HEK293 (cell line): ENCODE results near the gene DAZAP1.

Experiments used
- IKZF3 ChIP-seq: fragments of 450-650 bp; IDR thresholded peaks from 2 replicates; pipeline ENCODE4 v1.5.0; 2018; ENCODE audit warnings: missing biosample characterization, mild to moderate bottlenecking, missing genetic modification characterization, moderate library complexity
- KLF1 ChIP-seq: fragments of 450-650 bp; formaldehyde crosslinking; IDR thresholded peaks from 2 replicates; pipeline ENCODE4 v1.5.1; 2016; ENCODE audit warnings: missing biosample characterization, missing genetic modification characterization
- KLF10 ChIP-seq: fragments of 450-650 bp; IDR thresholded peaks from 2 replicates; pipeline ENCODE4 v1.5.1; 2018; ENCODE audit warnings: missing biosample characterization, mild to moderate bottlenecking, missing genetic modification characterization
- MEIS1 ChIP-seq: sonication (generic); formaldehyde crosslinking; IDR thresholded peaks from 2 replicates; pipeline ENCODE4 v1.8.1; 2022; ENCODE audit warnings: missing genetic modification reagents, mild to moderate bottlenecking, borderline replicate concordance
- PRDM2 ChIP-seq: fragments of 450-650 bp; formaldehyde crosslinking; IDR thresholded peaks from 2 replicates; pipeline ENCODE4 v1.5.1; 2016; ENCODE audit warnings: missing biosample characterization, missing genetic modification characterization, borderline replicate concordance
- SCRT2 ChIP-seq: fragments of 450-650 bp; formaldehyde crosslinking; IDR thresholded peaks from 2 replicates; pipeline ENCODE4 v1.5.1; 2016; ENCODE audit warnings: missing biosample characterization, missing genetic modification characterization
- YY1 ChIP-seq: fragments of 450-650 bp; formaldehyde crosslinking; IDR thresholded peaks from 2 replicates; pipeline ENCODE4 v1.5.1; 2018; ENCODE audit warnings: missing biosample characterization, missing genetic modification characterization
- ZBTB21 ChIP-seq: fragments of 450-650 bp; formaldehyde crosslinking; IDR thresholded peaks from 2 replicates; pipeline ENCODE4 v1.5.1; 2017; ENCODE audit warnings: missing biosample characterization, missing genetic modification characterization
- ZBTB44 ChIP-seq: fragments of 450-650 bp; IDR thresholded peaks from 2 replicates; pipeline ENCODE4 v1.5.1; 2018; ENCODE audit warnings: missing biosample characterization, mild to moderate bottlenecking, missing genetic modification characterization
- ZBTB7A ChIP-seq: fragments of 450-650 bp; formaldehyde crosslinking; IDR thresholded peaks from 2 replicates; pipeline ENCODE4 v1.5.1; 2016; ENCODE audit warnings: low read depth, missing biosample characterization, missing genetic modification characterization
- ZFP37 ChIP-seq: fragments of 450-650 bp; formaldehyde crosslinking; IDR thresholded peaks from 2 replicates; pipeline ENCODE4 v1.5.1; 2016; ENCODE audit warnings: missing biosample characterization, missing genetic modification characterization
- ZNF121 ChIP-seq: fragments of 450-650 bp; formaldehyde crosslinking; IDR thresholded peaks from 2 replicates; pipeline ENCODE4 v1.5.1; 2016; ENCODE audit warnings: missing biosample characterization, missing genetic modification characterization
- ZNF155 ChIP-seq: fragments of 450-650 bp; formaldehyde crosslinking; IDR thresholded peaks from 2 replicates; pipeline ENCODE4 v1.5.1; 2016; ENCODE audit warnings: missing biosample characterization, missing genetic modification characterization
- ZNF184 ChIP-seq: fragments of 450-650 bp; IDR thresholded peaks from 2 replicates; pipeline ENCODE4 v1.5.1; 2018; ENCODE audit warnings: missing biosample characterization, mild to moderate bottlenecking, missing genetic modification characterization
- ZNF223 ChIP-seq: fragments of 450-650 bp; formaldehyde crosslinking; IDR thresholded peaks from 2 replicates; pipeline ENCODE4 v1.5.1; 2016; ENCODE audit warnings: missing biosample characterization, missing genetic modification characterization
- ZNF23 ChIP-seq: fragments of 450-650 bp; formaldehyde crosslinking; IDR thresholded peaks from 2 replicates; pipeline ENCODE4 v1.5.1; 2016; ENCODE audit warnings: missing biosample characterization, missing genetic modification characterization, borderline replicate concordance
- ZNF335 ChIP-seq: fragments of 450-650 bp; formaldehyde crosslinking; conservative IDR thresholded peaks from 2 replicates; pipeline ENCODE4 v1.5.1; 2016; ENCODE audit warnings: missing biosample characterization, missing genetic modification characterization
- ZNF394 ChIP-seq: fragments of 450-650 bp; formaldehyde crosslinking; IDR thresholded peaks from 2 replicates; pipeline ENCODE4 v1.5.1; 2016; ENCODE audit warnings: missing biosample characterization, missing genetic modification characterization, mild to moderate bottlenecking, moderate library complexity, borderline replicate concordance
- ZNF404 ChIP-seq: fragments of 450-650 bp; formaldehyde crosslinking; IDR thresholded peaks from 2 replicates; pipeline ENCODE4 v1.5.1; 2017; ENCODE audit warnings: missing biosample characterization, missing genetic modification characterization
- ZNF423 ChIP-seq: fragments of 450-650 bp; formaldehyde crosslinking; IDR thresholded peaks from 2 replicates; pipeline ENCODE4 v1.5.1; 2016; ENCODE audit warnings: missing biosample characterization, missing genetic modification characterization
- ZNF473 ChIP-seq: fragments of 450-650 bp; formaldehyde crosslinking; IDR thresholded peaks from 2 replicates; pipeline ENCODE4 v1.5.1; 2017; ENCODE audit warnings: missing biosample characterization, missing genetic modification characterization
- ZNF48 ChIP-seq: fragments of 450-650 bp; formaldehyde crosslinking; IDR thresholded peaks from 2 replicates; pipeline ENCODE4 v1.5.1; 2016; ENCODE audit warnings: missing biosample characterization, missing genetic modification characterization
- ZNF701 ChIP-seq: fragments of 450-650 bp; formaldehyde crosslinking; IDR thresholded peaks from 2 replicates; pipeline ENCODE4 v1.5.1; 2016; ENCODE audit warnings: missing biosample characterization, missing genetic modification characterization
- ZNF707 ChIP-seq: fragments of 450-650 bp; formaldehyde crosslinking; IDR thresholded peaks from 2 replicates; pipeline ENCODE4 v1.5.1; 2016; ENCODE audit warnings: missing biosample characterization, missing genetic modification characterization
- ZSCAN16 ChIP-seq: fragments of 450-650 bp; formaldehyde crosslinking; IDR thresholded peaks from 2 replicates; pipeline ENCODE4 v1.5.1; 2016; ENCODE audit warnings: missing biosample characterization, missing genetic modification characterization
- ZSCAN23 ChIP-seq: fragments of 450-650 bp; formaldehyde crosslinking; IDR thresholded peaks from 2 replicates; pipeline ENCODE4 v1.5.1; 2016; ENCODE audit warnings: missing biosample characterization, missing genetic modification characterization
- TF ChIP-seq, protein P1 (sequence below): fragments of 450-650 bp; formaldehyde crosslinking; IDR thresholded peaks from 2 replicates; pipeline ENCODE4 v1.5.1; 2016; ENCODE audit warnings: missing biosample characterization, missing genetic modification characterization
- TF ChIP-seq, protein P2 (sequence below): fragments of 450-650 bp; formaldehyde crosslinking; IDR thresholded peaks from 2 replicates; pipeline ENCODE4 v1.5.1; 2016; ENCODE audit warnings: missing biosample characterization, missing genetic modification characterization

Gene DAZAP1

DNA sequence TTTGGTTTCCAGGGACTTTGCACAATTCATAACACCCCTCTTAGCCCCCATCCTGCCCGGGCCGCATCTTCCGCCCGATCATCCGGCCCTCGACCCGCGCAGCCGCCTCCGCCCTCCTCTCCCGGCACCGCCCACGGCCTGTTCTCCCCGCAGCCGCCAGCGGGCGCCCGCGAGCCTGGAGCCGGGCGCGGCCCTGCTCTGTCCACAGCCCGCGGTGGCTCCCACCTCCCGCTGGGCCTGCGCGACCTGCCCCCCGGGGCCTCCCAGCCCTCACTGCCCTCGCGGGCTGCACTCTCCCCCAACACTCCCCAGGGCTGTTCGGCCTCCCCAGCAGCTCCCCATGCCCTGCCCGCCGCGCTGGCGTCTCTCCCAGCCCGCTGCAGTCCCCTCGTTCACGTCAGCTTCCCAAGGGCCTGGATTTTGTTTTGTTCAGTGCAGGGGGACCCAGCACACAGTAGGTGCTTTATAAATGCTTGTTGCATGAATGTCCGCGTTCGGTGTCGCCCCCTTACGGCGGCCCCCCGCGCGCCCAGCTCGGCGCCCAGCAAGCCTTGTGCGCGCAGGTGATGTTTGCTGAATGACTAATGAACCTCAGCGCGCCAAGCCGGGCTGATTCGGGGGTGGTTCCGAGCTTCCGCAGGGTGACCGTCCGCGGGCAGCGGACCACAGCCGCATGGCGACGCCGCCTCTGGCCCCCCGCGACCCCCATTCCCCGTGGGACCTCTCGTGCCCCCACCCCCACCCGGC, 38.0 kb downstream of the DAZAP1 start (continued):
- TF ChIP-seq PRDM2 (tag by site-specific recombination) = no peak
- TF ChIP-seq ZNF473 (tag by site-specific recombination) = no peak
- TF ChIP-seq, protein P1, sequence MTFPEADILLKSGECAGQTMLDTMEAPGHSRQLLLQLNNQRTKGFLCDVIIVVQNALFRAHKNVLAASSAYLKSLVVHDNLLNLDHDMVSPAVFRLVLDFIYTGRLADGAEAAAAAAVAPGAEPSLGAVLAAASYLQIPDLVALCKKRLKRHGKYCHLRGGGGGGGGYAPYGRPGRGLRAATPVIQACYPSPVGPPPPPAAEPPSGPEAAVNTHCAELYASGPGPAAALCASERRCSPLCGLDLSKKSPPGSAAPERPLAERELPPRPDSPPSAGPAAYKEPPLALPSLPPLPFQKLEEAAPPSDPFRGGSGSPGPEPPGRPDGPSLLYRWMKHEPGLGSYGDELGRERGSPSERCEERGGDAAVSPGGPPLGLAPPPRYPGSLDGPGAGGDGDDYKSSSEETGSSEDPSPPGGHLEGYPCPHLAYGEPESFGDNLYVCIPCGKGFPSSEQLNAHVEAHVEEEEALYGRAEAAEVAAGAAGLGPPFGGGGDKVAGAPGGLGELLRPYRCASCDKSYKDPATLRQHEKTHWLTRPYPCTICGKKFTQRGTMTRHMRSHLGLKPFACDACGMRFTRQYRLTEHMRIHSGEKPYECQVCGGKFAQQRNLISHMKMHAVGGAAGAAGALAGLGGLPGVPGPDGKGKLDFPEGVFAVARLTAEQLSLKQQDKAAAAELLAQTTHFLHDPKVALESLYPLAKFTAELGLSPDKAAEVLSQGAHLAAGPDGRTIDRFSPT (tag by site-specific recombination) = peak; percentile 95
- no peak for TF ChIP-seq ZNF707
- TF ChIP-seq MEIS1 = no peak
- TF ChIP-seq SCRT2 = peak; percentile 96
- TF ChIP-seq ZNF155 (tag by site-specific recombination) = no peak
- no peak for TF ChIP-seq ZNF335 (tag by site-specific recombination)
- 0 out of 2 replicates have a peak, but pooled peaks have one; percentile 8 for TF ChIP-seq ZNF223 (tag by site-specific recombination)
- peak; percentile 20; the same call in 1 of the 2 replicates for TF ChIP-seq ZFP37 (tag by site-specific recombination)
- TF ChIP-seq ZNF184 (tag by site-specific recombination) = peak; percentile 36; the same call in 1 of the 2 replicates
- no peak for TF ChIP-seq ZNF48 (tag by site-specific recombination)
- TF ChIP-seq YY1 (tag by site-specific recombination) = no peak
- TF ChIP-seq ZBTB44 (tag by site-specific recombination) = no peak; the same call in 1 of the 2 replicates
- TF ChIP-seq ZSCAN23 (tag by site-specific recombination) = peak; percentile 95
- peak; percentile 88 for TF ChIP-seq IKZF3 (tag by site-specific recombination)
- TF ChIP-seq ZNF404 (tag by site-specific recombination) = no peak
- TF ChIP-seq ZBTB7A (tag by site-specific recombination) = peak; percentile 92
- TF ChIP-seq ZNF423 = peak; percentile 85
- no peak for TF ChIP-seq ZNF701 (tag by site-specific recombination)
- TF ChIP-seq KLF1 = peak; percentile 75
- peak; percentile 87 for TF ChIP-seq KLF10 (tag by site-specific recombination)
- no peak for TF ChIP-seq ZNF23 (tag by site-specific recombination)
- TF ChIP-seq, protein P2, sequence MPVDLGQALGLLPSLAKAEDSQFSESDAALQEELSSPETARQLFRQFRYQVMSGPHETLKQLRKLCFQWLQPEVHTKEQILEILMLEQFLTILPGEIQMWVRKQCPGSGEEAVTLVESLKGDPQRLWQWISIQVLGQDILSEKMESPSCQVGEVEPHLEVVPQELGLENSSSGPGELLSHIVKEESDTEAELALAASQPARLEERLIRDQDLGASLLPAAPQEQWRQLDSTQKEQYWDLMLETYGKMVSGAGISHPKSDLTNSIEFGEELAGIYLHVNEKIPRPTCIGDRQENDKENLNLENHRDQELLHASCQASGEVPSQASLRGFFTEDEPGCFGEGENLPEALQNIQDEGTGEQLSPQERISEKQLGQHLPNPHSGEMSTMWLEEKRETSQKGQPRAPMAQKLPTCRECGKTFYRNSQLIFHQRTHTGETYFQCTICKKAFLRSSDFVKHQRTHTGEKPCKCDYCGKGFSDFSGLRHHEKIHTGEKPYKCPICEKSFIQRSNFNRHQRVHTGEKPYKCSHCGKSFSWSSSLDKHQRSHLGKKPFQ = 0 out of 2 replicates have a peak, but pooled peaks have one; percentile 18
- 0 out of 2 replicates have a peak, but pooled peaks have one; percentile 80 for TF ChIP-seq ZSCAN16
- 0 out of 2 replicates have a peak, but pooled peaks have one; percentile 20 for TF ChIP-seq ZBTB21 (tag by site-specific recombination)
- TF ChIP-seq ZNF121 (tag by site-specific recombination) = no peak
- TF ChIP-seq ZNF394 (tag by site-specific recombination) = no peak; the same call in 1 of the 2 replicates
